IMR-90 (cell line): Measurements from ENCODE around the gene GFY. TPM values are rescaled to one million over a fixed set of nuclear protein-coding genes. Genes with fewer than 3 reads are reported as not detected.

Experiments
- ATAC-seq: fragments of 200-7000 bp; cut with Tn5 transposase; 2 replicates; pipeline ENCODE4 v1.9.1; 2020; ENCODE audit warnings: low read depth, mild to moderate bottlenecking, moderate library complexity
- BruUV-seq: library from RNA; stranded (reverse); fragments of 400-500 nt; replicated peaks from 2 replicates; lab custom pipeline; 2021; lab: Mats Ljungman, UMichigan
- CTCF ChIA-PET: fragments of 300-600 bp; formaldehyde crosslinking; extraction: SDS; loops from one replicate; lab custom pipeline; 2021; ENCODE audit warnings: antibody characterized with exemption; lab: Yijun Ruan, JAX
- POLR2A ChIA-PET: fragments of 300-600 bp; sonication (Branson Sonifier 250); formaldehyde crosslinking; loops from one replicate; lab custom pipeline; 2022; ENCODE audit warnings: antibody characterized with exemption; ENCODE audit not compliant: unreplicated experiment; lab: Charles Lee
- DNase-seq: peaks from one replicate; pipeline ENCODE4 v3.0.0; 2013
- H2AFZ ChIP-seq: replicated peaks from 2 replicates; pipeline ENCODE3; 2013; ENCODE audit warnings: low read length, mild to moderate bottlenecking; ENCODE audit not compliant: poor library complexity
- H2AK5ac ChIP-seq: 2 replicates; pipeline ENCODE4 v1.6.1; 2013; ENCODE audit warnings: low read depth, low read length, inconsistent platforms
- H2AK9ac ChIP-seq: replicated peaks from 2 replicates; pipeline ENCODE3; 2013; ENCODE audit warnings: mild to moderate bottlenecking, low read depth, low read length, moderate library complexity; ENCODE audit not compliant: poor library complexity
- H2BK120ac ChIP-seq: 2 replicates; pipeline ENCODE4 v1.6.1; 2013; ENCODE audit warnings: low read depth, low read length, inconsistent platforms
- H2BK15ac ChIP-seq: 3 replicates; pipeline ENCODE4 v1.6.1; 2013; ENCODE audit warnings: low read depth, low read length, inconsistent platforms
- H2BK20ac ChIP-seq: 2 replicates; pipeline ENCODE4 v1.6.1; 2013; ENCODE audit warnings: low read depth, mild to moderate bottlenecking, inconsistent platforms, low read length, moderate library complexity
- H2BK5ac ChIP-seq: 2 replicates; pipeline ENCODE4 v1.6.1; 2013; ENCODE audit warnings: mild to moderate bottlenecking, low read depth, low read length, inconsistent platforms; ENCODE audit not compliant: poor library complexity, severe bottlenecking
- H3K14ac ChIP-seq: replicated peaks from 2 replicates; pipeline ENCODE4 v1.6.1; 2013; ENCODE audit warnings: low read depth, low read length, inconsistent platforms
- H3K18ac ChIP-seq: 2 replicates; pipeline ENCODE4 v1.6.1; 2013; ENCODE audit warnings: low read depth, low read length, control low read depth
- H3K23ac ChIP-seq: 2 replicates; pipeline ENCODE4 v1.6.1; 2013; ENCODE audit warnings: low read depth, low read length, inconsistent platforms
- H3K27ac ChIP-seq: 2 replicates; pipeline ENCODE4 v1.5.1; 2013; ENCODE audit warnings: mild to moderate bottlenecking, control low read depth, low read length; ENCODE audit not compliant: insufficient read depth
- H3K27me3 ChIP-seq: 2 replicates; pipeline ENCODE4 v1.6.1; 2013; ENCODE audit warnings: low read length; ENCODE audit not compliant: control insufficient read depth, insufficient read depth
- H3K36me3 ChIP-seq: 2 replicates; pipeline ENCODE4 v1.6.1; 2013; ENCODE audit warnings: low read length, mixed read lengths; ENCODE audit not compliant: control insufficient read depth, insufficient read depth
- H3K4ac ChIP-seq: 2 replicates; pipeline ENCODE4 v1.6.1; 2013; ENCODE audit warnings: low read depth, low read length, inconsistent platforms
- H3K4me1 ChIP-seq: 2 replicates; pipeline ENCODE4 v1.6.1; 2013; ENCODE audit warnings: low read length, mixed read lengths; ENCODE audit not compliant: control insufficient read depth, insufficient read depth
- H3K4me2 ChIP-seq: 2 replicates; pipeline ENCODE4 v1.6.1; 2013; ENCODE audit warnings: low read depth, mild to moderate bottlenecking, control low read depth, low read length, moderate library complexity
- H3K4me3 ChIP-seq: 2 replicates; pipeline ENCODE4 v1.5.1; 2013; ENCODE audit warnings: low read depth, mild to moderate bottlenecking, control low read depth, low read length, moderate library complexity; ENCODE audit not compliant: insufficient read depth
- H3K56ac ChIP-seq: 2 replicates; pipeline ENCODE4 v1.6.1; 2013; ENCODE audit warnings: low read length, inconsistent platforms; ENCODE audit not compliant: insufficient read depth; ENCODE audit errors: extremely low read depth
- H3K79me1 ChIP-seq, 2 experiments: 2 replicates each; pipeline ENCODE4 v1.6.1; 2013; ENCODE audit warnings: low read length in 2 of 2, inconsistent platforms in 1 of 2, low read depth in 1 of 2
- H3K9ac ChIP-seq: 2 replicates; pipeline ENCODE4 v1.6.1; 2013; ENCODE audit warnings: low read depth, low read length, control low read depth
- H3K9me1 ChIP-seq: 2 replicates; pipeline ENCODE4 v1.6.1; 2013; ENCODE audit warnings: low read length, inconsistent platforms; ENCODE audit not compliant: insufficient read depth
- H3K9me3 ChIP-seq: 2 replicates; pipeline ENCODE4 v1.6.1; 2013; ENCODE audit warnings: low read length; ENCODE audit not compliant: control insufficient read depth, insufficient read depth
- H4K20me1 ChIP-seq: 2 replicates; pipeline ENCODE4 v1.6.1; 2013; ENCODE audit warnings: low read length, inconsistent platforms; ENCODE audit not compliant: insufficient read depth
- H4K5ac ChIP-seq: 2 replicates; pipeline ENCODE4 v1.6.1; 2013; ENCODE audit warnings: mild to moderate bottlenecking, low read depth, low read length, control low read depth
- H4K8ac ChIP-seq, 2 experiments: 2 replicates each; pipeline ENCODE4 v1.6.1; 2013; ENCODE audit warnings: low read depth in 2 of 2, low read length in 2 of 2, control low read depth in 1 of 2, inconsistent platforms in 1 of 2
- H4K91ac ChIP-seq: 2 replicates; pipeline ENCODE4 v1.6.1; 2013; ENCODE audit warnings: low read depth, low read length, inconsistent platforms; ENCODE audit not compliant: insufficient read depth
- BHLHE40 ChIP-seq: fragments of 150-350 bp; IDR thresholded peaks from 2 replicates; pipeline ENCODE4 v1.6.1; 2016; ENCODE audit warnings: mild to moderate bottlenecking, low read depth, low read length
- CEBPB ChIP-seq: IDR thresholded peaks from 2 replicates; pipeline ENCODE4 v1.6.1; 2012; ENCODE audit warnings: low read depth, low read length, improper control_type of control experiment
- CHD1 ChIP-seq: IDR thresholded peaks from 2 replicates; pipeline ENCODE4 v1.6.1; 2012; ENCODE audit warnings: low read depth, low read length, improper control_type of control experiment
- CTCF ChIP-seq: conservative IDR thresholded peaks from 2 replicates; pipeline ENCODE4 v1.5.1; 2012; ENCODE audit warnings: mild to moderate bottlenecking, low read depth, low read length, improper control_type of control experiment
- MAFK ChIP-seq: IDR thresholded peaks from 2 replicates; pipeline ENCODE4 v1.6.1; 2012; ENCODE audit warnings: low read depth, low read length, improper control_type of control experiment
- MAZ ChIP-seq: IDR thresholded peaks from 2 replicates; pipeline ENCODE4 v1.6.1; 2012; ENCODE audit warnings: low read depth, mild to moderate bottlenecking, low read length, improper control_type of control experiment, moderate library complexity, borderline replicate concordance
- POLR2A ChIP-seq: IDR thresholded peaks from 2 replicates; pipeline ENCODE4 v1.6.1; 2012; ENCODE audit warnings: mild to moderate bottlenecking, low read depth, low read length
- SMC3 ChIP-seq: fragments of 150-350 bp; IDR thresholded peaks from 2 replicates; pipeline ENCODE4 v1.6.1; 2016; ENCODE audit warnings: low read depth, mild to moderate bottlenecking, antibody characterized with exemption, low read length, moderate library complexity
- USF2 ChIP-seq: fragments of 150-350 bp; IDR thresholded peaks from 2 replicates; pipeline ENCODE4 v1.6.1; 2017; ENCODE audit warnings: mild to moderate bottlenecking, antibody characterized with exemption, low read length, low read depth
- WGBS, 2 experiments: methylation state at CpG; one replicate each; pipeline versions ENCODE4 v1.1.5 to v1.1.7; 2013; ENCODE audit warnings: missing lambda C conversion rate in 2 of 2; ENCODE audit not compliant: insufficient read length in 1 of 2; ENCODE audit errors: extremely low coverage in 2 of 2; 5-methylcytosine and 5-hydroxymethylcytosine counted together
- dilution Hi-C: fragments of 300-500 bp; cut with HindIII; formaldehyde crosslinking; loops from one replicate; pipeline ENCODE4 v1.14.3; 2018; ENCODE audit warnings: low sequenced_read_pairs; ENCODE audit not compliant: unreplicated experiment
- in situ Hi-C: fragments of 300-500 bp; cut with MboI; formaldehyde crosslinking; loops from 3 replicates; pipeline ENCODE4 v1.14.3; 2019; ENCODE audit warnings: low sequenced_read_pairs, inconsistent platforms, mixed read lengths
- intact Hi-C: fragments of 100-400 bp; cut with micrococcal nuclease; formaldehyde crosslinking; loops from 2 replicates; pipeline ENCODE4 v1.10.0; 2022
- polyA plus RNA-seq, 3 experiments: library from polyadenylated mRNA; depleted of rRNA; stranded (reverse); fragments of >200 nt; gene quantifications; 2 replicates each; pipeline ENCODE4 v1.2.3, GENCODE V29; 2012; ENCODE audit warnings: low replicate concordance in 1 of 3
- total RNA-seq: library from RNA; depleted of rRNA; stranded (reverse); fragments of >200 nt; gene quantifications from 2 replicates; pipeline ENCODE4 v1.2.3, GENCODE V29; 2012

Gene GFY
- total and polyA plus RNA-seq, 2 of the 4 experiments (the other 2 are of a cell fraction) = not detected

GRCh38 chr19:49434907-49435583 lies 9.9 kb downstream of the GFY start:
- Histone ChIP-seq H3K27ac (no peak overlapping the region), H2AFZ (no peak overlapping the region), H2AK9ac (no peak overlapping the region), H3K4me3 (no peak overlapping the region), H4K91ac (no peak overlapping the region), H2BK15ac (no peak overlapping the region), H3K4me1 (no peaks in the 10 kb centered on the region), H3K23ac (no peak overlapping the region), H2BK5ac (no peak overlapping the region), H2BK20ac (no peak overlapping the region), H3K9me1 (no peaks in the 10 kb centered on the region), H3K36me3 (no peaks in the 10 kb centered on the region), H3K9me3 (peaks cover 18% of the 10 kb centered on the region), H3K27me3 (peaks cover 98% of the 10 kb centered on the region), H2BK120ac (no peak overlapping the region), H3K79me1 (no peaks in the 10 kb centered on the region), H4K5ac (no peak overlapping the region), H3K18ac (no peak overlapping the region), H3K14ac (no peak overlapping the region), H3K4ac (no peak overlapping the region), H3K56ac (no peak overlapping the region), H4K8ac (no peak overlapping the region), H4K20me1 (no peaks in the 10 kb centered on the region), H3K9ac (no peak overlapping the region), H2AK5ac (no peak overlapping the region), H3K4me2 (no peak overlapping the region)
- in situ Hi-C loops (loop anchor here (10.0 kb wide), 1 partner anchor 170 kb away; no protein-coding TSS in a partner anchor), dilution Hi-C loops (no loop called here), intact Hi-C loops (no loop called here)
- TF ChIP-seq CEBPB = no peak
- TF ChIP-seq MAFK = no peak
- no peak for TF ChIP-seq POLR2A
- TF ChIP-seq CHD1 = no peak
- no peak for TF ChIP-seq SMC3
- TF ChIP-seq CTCF = no peak
- TF ChIP-seq USF2 = no peak
- TF ChIP-seq MAZ = no peak
- TF ChIP-seq BHLHE40 = no peak
- no TSS peak for BruUV-seq
- ATAC-seq = no peak
- 89% methylated on average over 12 of the region's 18 CpGs; no CpG with 5 or more reads in 1 of the 2 experiments for WGBS, 2 experiments
- ChIA-PET CTCF (interaction anchor here (0.6 kb wide), 1 partner anchor 29 kb away, joined by 4 read pairs; no protein-coding TSS in a partner anchor), POLR2A (no interaction called here)
- DNase-seq = no peak
